Endothelial cell of umbilical vein (primary cell): ENCODE results near the gene DTX3. TPM values are rescaled to one million over a fixed set of nuclear protein-coding genes. Genes with fewer than 3 reads are reported as not detected.

Experiments
- BruUV-seq: library from RNA; stranded (reverse); fragments of 400-500 nt; replicated peaks from 2 replicates; lab custom pipeline; 2021; lab: Mats Ljungman, UMichigan
- CTCF ChIA-PET: fragments of 300-600, 350-600 bp; sonication (Branson Sonifier 250); formaldehyde crosslinking; loops from one replicate; lab custom pipeline; 2021; ENCODE audit warnings: antibody characterized with exemption, inconsistent platforms; lab: Charles Lee
- POLR2A ChIA-PET: fragments of 300-600, 350-600 bp; sonication (Branson Sonifier 250); formaldehyde crosslinking; loops from one replicate; lab custom pipeline; 2021; ENCODE audit warnings: antibody characterized with exemption, inconsistent platforms; lab: Charles Lee
- DNase-seq: peaks from one replicate; pipeline ENCODE4 v3.0.0-alpha.2; 2011; ENCODE audit warnings: low read depth, low spot score
- FAIRE-seq: peaks from 2 replicates; lab custom pipeline; 2011; peaks lifted over from hg19 to GRCh38; lab: Jason Lieb, UNC
- H2AFZ ChIP-seq: 2 replicates; pipeline ENCODE4 v1.6.0; 2012; ENCODE audit warnings: low read depth, low read length, control low read depth, inconsistent platforms
- H3K27ac ChIP-seq: 2 replicates; pipeline ENCODE4 v1.5.1; 2011; ENCODE audit warnings: low read depth, mild to moderate bottlenecking, control low read depth, low read length, moderate library complexity; ENCODE audit not compliant: insufficient read depth
- H3K27me3 ChIP-seq, 2 experiments: 2 replicates each; pipeline versions ENCODE4 v1.6.0 to v1.6.1; 2011; ENCODE audit warnings: low read length in 2 of 2, mixed read lengths in 1 of 2; ENCODE audit not compliant: control insufficient read depth in 2 of 2, insufficient read depth in 2 of 2
- H3K36me3 ChIP-seq, 2 experiments: 2 replicates in 1 of 2; 3 replicates in 1 of 2; pipeline ENCODE4 v1.5.1; 2011; ENCODE audit warnings: low read length in 2 of 2, mild to moderate bottlenecking in 1 of 2, moderate library complexity in 1 of 2; ENCODE audit not compliant: control insufficient read depth in 2 of 2, insufficient read depth in 2 of 2; ENCODE audit errors: extremely low read depth in 1 of 2
- H3K4me1 ChIP-seq: 3 replicates; pipeline ENCODE4 v1.5.1; 2011; ENCODE audit warnings: mild to moderate bottlenecking, low read length; ENCODE audit not compliant: control insufficient read depth, insufficient read depth; ENCODE audit errors: extremely low read depth
- H3K4me2 ChIP-seq: 2 replicates; pipeline ENCODE4 v1.6.1; 2011; ENCODE audit warnings: low read length, control low read depth, mixed read lengths; ENCODE audit not compliant: insufficient read depth
- H3K4me3 ChIP-seq, 3 experiments: fragments of 200-600 bp in 1 of 3; sonication (generic), shearing (Covaris generic) in 1 of 3; replicated peaks in 1 of 3; 2 replicates each; pipeline ENCODE4 v1.5.1; 2011 to 2016; ENCODE audit warnings: control low read depth in 3 of 3, low read length in 3 of 3, mild to moderate bottlenecking in 2 of 3, inconsistent platforms in 1 of 3, low read depth in 1 of 3, moderate library complexity in 1 of 3; ENCODE audit not compliant: insufficient read depth in 1 of 3
- H3K79me2 ChIP-seq: 2 replicates; pipeline ENCODE4 v1.6.0; 2012; ENCODE audit warnings: low read length, inconsistent platforms; ENCODE audit not compliant: control insufficient read depth, insufficient read depth
- H3K9ac ChIP-seq: replicated peaks from 2 replicates; pipeline ENCODE3; 2011; ENCODE audit warnings: low read length, control low read depth; ENCODE audit not compliant: insufficient read depth; ENCODE audit errors: extremely low read depth
- H3K9me1 ChIP-seq: replicated peaks from 3 replicates; pipeline ENCODE4 v1.6.0; 2011; ENCODE audit warnings: mild to moderate bottlenecking, low read length; ENCODE audit not compliant: control insufficient read depth, insufficient read depth; ENCODE audit errors: extremely low read depth
- H3K9me3 ChIP-seq: replicated peaks from 2 replicates; pipeline ENCODE4 v1.5.1; 2012; ENCODE audit warnings: low read length, inconsistent platforms; ENCODE audit not compliant: control insufficient read depth, insufficient read depth
- H4K20me1 ChIP-seq: replicated peaks from 2 replicates; pipeline ENCODE3; 2011; ENCODE audit warnings: mild to moderate bottlenecking, low read length; ENCODE audit not compliant: control insufficient read depth, insufficient read depth; ENCODE audit errors: extremely low read depth
- GATA2 ChIP-seq: IDR thresholded peaks from 2 replicates; pipeline ENCODE4 v1.7.0; 2011; ENCODE audit warnings: low read depth, mild to moderate bottlenecking, moderate library complexity, mixed read lengths, low read length; ENCODE audit not compliant: insufficient read length, insufficient read depth
- JUN ChIP-seq: IDR thresholded peaks from 2 replicates; pipeline ENCODE4 v1.6.1; 2011; ENCODE audit warnings: borderline replicate concordance, low read depth; ENCODE audit not compliant: insufficient read length, insufficient read depth
- MYC ChIP-seq: IDR thresholded peaks from one replicate; pipeline ENCODE4 v1.6.1; 2011; ENCODE audit warnings: mild to moderate bottlenecking, low read depth, low read length
- POLR2A ChIP-seq: IDR thresholded peaks from 2 replicates; pipeline ENCODE4 v1.6.1; 2012; ENCODE audit warnings: low read depth, mild to moderate bottlenecking, control low read depth, low read length
- POLR2AphosphoS5 ChIP-seq: IDR thresholded peaks from 2 replicates; pipeline ENCODE4 v1.6.1; 2012; ENCODE audit warnings: low read depth, mild to moderate bottlenecking, control low read depth, low read length, moderate library complexity; ENCODE audit not compliant: insufficient read depth
- dilution Hi-C: fragments of 300-500 bp; cut with MboI; formaldehyde crosslinking; loops from one replicate; pipeline ENCODE4 v1.15.0; 2019; ENCODE audit warnings: low sequenced_read_pairs; ENCODE audit not compliant: extremely low pct_ligation_motif_present
- intact Hi-C: fragments of 100-400 bp; cut with micrococcal nuclease; formaldehyde crosslinking; loops from one replicate; pipeline ENCODE4 v1.10.0; 2022
- polyA plus RNA-seq, 4 experiments: library from polyadenylated mRNA; depleted of rRNA in 3 of 4; stranded (reverse) in 3 of 4; unstranded in 1 of 4; fragments of >200 nt; gene quantifications; 2 replicates each; pipeline versions ENCODE4 v1.2.1 to v1.2.3, GENCODE V29; 2011 to 2012; ENCODE audit warnings: missing spikeins in 1 of 4
- total RNA-seq: library from RNA; stranded (reverse); gene quantifications from 2 replicates; pipeline ENCODE4 v1.2.3, GENCODE V29; 2021
- TF ChIP-seq, protein P1 (sequence below), 2 donors: IDR thresholded peaks; 1 replicate in 1 of 2; 2 replicates in 1 of 2; pipeline ENCODE4 v1.5.1; 2011; ENCODE audit warnings: low read length in 2 of 2, mild to moderate bottlenecking in 2 of 2, moderate library complexity in 2 of 2, control low read depth in 1 of 2, inconsistent platforms in 1 of 2, low read depth in 1 of 2; ENCODE audit not compliant: insufficient read depth in 1 of 2; ENCODE audit errors: extremely low read depth in 1 of 2

Gene DTX3
- total and polyA plus RNA-seq, 2 donors (not counting 3 experiments of a cell fraction or from before 2014, with no cell fraction given), result 34.5 to 51.4 TPM

GRCh38 chr12:57582440-57582839, 22.2 kb upstream of the DTX3 start:
- CTCF ChIA-PET, result interaction anchor here (0.8 to 6.0 kb wide), 18 partner anchors 10 to 221 kb away, joined by 3 to 126 read pairs (median 18); partner anchors contain the start of genes ARHGEF25, B4GALNT1, DCTN2 and DTX3
- TF ChIP-seq GATA2 (no peak), POLR2A (no peak), MYC (no peak)
- no peak overlapping the region for H2AFZ ChIP-seq
- H3K36me3 ChIP-seq, result no peaks in the 10 kb centered on the region
- H3K4me2 ChIP-seq, result no peak overlapping the region
- no TSS peak for BruUV-seq
- H3K9ac ChIP-seq, result no peak overlapping the region
- DNase-seq (no peak), FAIRE-seq (no peak)
- no peaks in the 10 kb centered on the region for H3K4me1 ChIP-seq
- POLR2A ChIA-PET, result interaction anchor here (0.6 kb wide), 1 partner anchor 62 kb away, joined by 3 read pairs; no protein-coding TSS in a partner anchor
- intact Hi-C loops (loop anchor here (2.0 kb wide), 1 partner anchor 110 kb away; no protein-coding TSS in a partner anchor), dilution Hi-C loops (no loop called here)
- peaks cover 15 to 18% of the 10 kb centered on the region in 2 experiments for H3K27me3 ChIP-seq
- no peak overlapping the region for H3K4me3 ChIP-seq
- no peaks in the 10 kb centered on the region for H4K20me1 ChIP-seq
- H3K9me1 ChIP-seq, result no peaks in the 10 kb centered on the region
- H3K9me3 ChIP-seq, result no peaks in the 10 kb centered on the region
- no peaks in the 10 kb centered on the region for H3K79me2 ChIP-seq
- no peak overlapping the region for H3K27ac ChIP-seq

DNA sequence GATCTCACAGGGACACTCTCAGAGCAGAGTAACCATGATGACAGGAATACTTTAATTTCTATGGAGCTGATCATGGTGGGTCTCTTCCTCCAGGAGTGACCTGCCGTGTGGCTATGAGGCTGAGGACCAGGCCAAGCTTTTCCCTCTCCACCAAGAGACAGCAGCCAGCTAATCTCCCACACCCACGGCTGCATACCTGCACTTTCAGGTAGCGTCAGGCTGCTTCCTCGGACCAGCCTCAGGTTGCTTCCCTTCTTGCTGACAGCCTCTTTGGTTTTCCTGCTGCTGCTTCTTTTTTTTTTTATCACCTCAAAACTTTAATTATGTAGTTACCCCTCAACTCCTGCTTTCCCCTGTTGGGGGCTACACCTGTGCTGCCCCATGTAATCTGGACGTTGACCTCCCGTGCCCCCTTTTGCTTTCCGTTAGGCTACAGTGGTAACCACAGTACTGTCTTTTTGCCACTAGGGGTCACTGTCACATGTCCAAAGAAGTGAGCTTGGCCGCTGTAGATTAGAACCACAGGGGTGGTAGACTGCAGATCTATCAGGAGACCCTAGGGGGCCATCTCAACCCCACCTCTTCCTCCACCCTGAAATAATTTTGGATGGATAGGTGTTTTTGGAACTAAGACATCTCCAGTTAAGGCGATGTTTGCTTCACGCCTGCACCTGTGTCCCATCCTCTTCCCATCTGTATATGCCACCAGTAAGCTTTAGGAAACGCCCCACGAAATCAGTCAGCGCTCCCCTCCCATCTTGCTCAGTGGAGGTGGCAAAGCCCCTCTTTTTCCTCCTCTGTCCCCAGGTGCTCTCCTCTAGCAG, 21.4 kb upstream of the DTX3 start:
- no peak overlapping the region for H3K4me3 ChIP-seq
- no peak overlapping the region for H2AFZ ChIP-seq
- dilution Hi-C loops, result no loop called here
- no peaks in the 10 kb centered on the region for H3K9me3 ChIP-seq
- H4K20me1 ChIP-seq, result no peaks in the 10 kb centered on the region
- H3K9me1 ChIP-seq, result no peaks in the 10 kb centered on the region
- H3K27me3 ChIP-seq, result peaks cover 17 to 21% of the 10 kb centered on the region in 2 experiments
- TF ChIP-seq JUN (no peak), MYC (no peak), POLR2AphosphoS5 (no peak), GATA2 (no peak)
- TF ChIP-seq, protein P1, sequence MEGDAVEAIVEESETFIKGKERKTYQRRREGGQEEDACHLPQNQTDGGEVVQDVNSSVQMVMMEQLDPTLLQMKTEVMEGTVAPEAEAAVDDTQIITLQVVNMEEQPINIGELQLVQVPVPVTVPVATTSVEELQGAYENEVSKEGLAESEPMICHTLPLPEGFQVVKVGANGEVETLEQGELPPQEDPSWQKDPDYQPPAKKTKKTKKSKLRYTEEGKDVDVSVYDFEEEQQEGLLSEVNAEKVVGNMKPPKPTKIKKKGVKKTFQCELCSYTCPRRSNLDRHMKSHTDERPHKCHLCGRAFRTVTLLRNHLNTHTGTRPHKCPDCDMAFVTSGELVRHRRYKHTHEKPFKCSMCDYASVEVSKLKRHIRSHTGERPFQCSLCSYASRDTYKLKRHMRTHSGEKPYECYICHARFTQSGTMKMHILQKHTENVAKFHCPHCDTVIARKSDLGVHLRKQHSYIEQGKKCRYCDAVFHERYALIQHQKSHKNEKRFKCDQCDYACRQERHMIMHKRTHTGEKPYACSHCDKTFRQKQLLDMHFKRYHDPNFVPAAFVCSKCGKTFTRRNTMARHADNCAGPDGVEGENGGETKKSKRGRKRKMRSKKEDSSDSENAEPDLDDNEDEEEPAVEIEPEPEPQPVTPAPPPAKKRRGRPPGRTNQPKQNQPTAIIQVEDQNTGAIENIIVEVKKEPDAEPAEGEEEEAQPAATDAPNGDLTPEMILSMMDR (IDR thresholded peaks at IDR 0.05; ENCODE audit: extremely low read depth in 1 of 2, insufficient read depth in 1 of 2, low read depth in 1 of 2, low read length in 2 of 2), result peak; percentile 87 to 93
- H3K36me3 ChIP-seq, result no peaks in the 10 kb centered on the region
- DNase-seq (peak; percentile 71), FAIRE-seq (peak; percentile 95)
- intact Hi-C loops, result loop anchor here (1.0 to 2.0 kb wide), 5 partner anchors 38 to 322 kb away; partner anchors contain the start of gene B4GALNT1
- POLR2A ChIA-PET, result interaction anchor here (0.7 kb wide), 2 partner anchors 12 to 13 kb away, joined by 3 to 5 read pairs; no protein-coding TSS in a partner anchor
- H3K4me1 ChIP-seq, result no peaks in the 10 kb centered on the region
- H3K79me2 ChIP-seq, result no peaks in the 10 kb centered on the region
- CTCF ChIA-PET, result interaction anchor here (0.6 to 6.0 kb wide), 45 partner anchors 8 to 322 kb away, joined by 3 to 126 read pairs (median 6); partner anchors contain the start of genes ARHGEF25, B4GALNT1, DCTN2 and DTX3
- H3K4me2 ChIP-seq, result no peak overlapping the region
- no peak overlapping the region for H3K9ac ChIP-seq
- no peak overlapping the region for H3K27ac ChIP-seq
- no TSS peak for BruUV-seq
